Stimulated activated CD4-positive, alpha-beta T cell treated with anti-CD3 and anti-CD28 coated beads, Interleukin-2, amount 100 ng/mL, for 4 hours (primary cell): Measurements from ENCODE around the gene RBMXL3.
"Not testable (repeated sequence)": the region's sequence is repeated elsewhere in the genome, so short reads cannot be mapped to it uniquely, and the experiment has no call there.

Source experiments
- DNase-seq: peaks from one replicate; pipeline ENCODE4 v3.0.0-alpha.2; 2020; ENCODE audit warnings: low read depth

The RBMXL3 gene

DNA sequence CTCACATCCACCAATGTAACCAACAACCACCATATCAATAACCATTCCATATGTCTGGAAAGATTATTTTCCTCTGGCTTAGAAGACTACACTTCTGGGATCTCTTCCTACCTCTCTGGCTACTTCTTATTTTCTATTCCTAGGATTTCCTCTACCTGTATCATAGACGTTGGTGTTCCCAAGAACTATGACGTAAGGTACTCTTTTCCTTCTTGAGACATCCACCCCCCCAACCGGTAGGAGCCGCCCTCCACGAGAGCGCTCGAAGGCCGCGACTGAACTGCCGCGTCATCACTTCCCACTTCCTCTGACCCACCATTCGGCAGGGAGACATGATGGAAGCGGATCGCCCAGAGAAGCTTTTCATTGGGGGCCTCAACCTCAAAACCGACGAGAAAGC is at the start of gene RBMXL3:
TSS of gene RBMXL3 (plus strand) at position 301 of the 400 bp plus-strand sequence. CDS start at position 333, 32 bp downstream.
- DNase-seq = no peak

DNA sequence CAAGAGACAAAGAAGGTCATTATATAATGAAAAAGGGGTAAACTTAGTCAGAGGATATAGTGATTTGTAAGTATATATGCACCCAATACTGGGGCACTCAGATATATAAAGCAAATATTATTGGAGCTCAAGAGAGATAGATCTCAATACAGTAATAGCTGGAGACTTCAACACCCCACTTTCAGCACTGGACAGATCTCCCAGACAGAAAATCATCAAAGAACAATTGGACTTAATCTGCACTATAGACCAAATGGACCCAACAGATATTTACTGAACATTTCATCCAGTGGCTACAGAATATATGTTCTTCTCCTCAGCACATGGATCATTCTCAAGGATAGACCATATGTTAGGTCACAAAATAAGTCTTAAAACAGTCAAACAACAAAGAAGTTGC is 47.2 kb upstream of the RBMXL3 start:
- DNase-seq = no peak

DNA sequence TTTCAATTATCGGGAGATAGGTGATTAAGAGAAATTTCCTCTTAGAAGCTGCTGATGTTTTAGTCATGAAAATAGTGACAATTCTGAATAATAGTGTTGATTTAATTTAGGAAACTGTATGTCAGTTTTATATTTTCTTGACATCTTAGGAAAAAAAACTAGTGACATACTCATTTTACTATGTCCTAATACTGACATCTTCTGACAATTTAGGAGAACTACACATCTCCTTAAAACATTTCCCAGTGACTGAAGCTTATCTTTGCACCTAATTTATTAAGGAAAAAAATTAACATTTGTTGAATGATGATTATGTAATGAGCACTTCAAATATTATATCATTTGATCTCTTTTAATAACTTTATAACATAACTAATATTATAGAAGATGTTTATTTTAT is 42.0 kb upstream of the RBMXL3 start:
- DNase-seq = no peak

DNA sequence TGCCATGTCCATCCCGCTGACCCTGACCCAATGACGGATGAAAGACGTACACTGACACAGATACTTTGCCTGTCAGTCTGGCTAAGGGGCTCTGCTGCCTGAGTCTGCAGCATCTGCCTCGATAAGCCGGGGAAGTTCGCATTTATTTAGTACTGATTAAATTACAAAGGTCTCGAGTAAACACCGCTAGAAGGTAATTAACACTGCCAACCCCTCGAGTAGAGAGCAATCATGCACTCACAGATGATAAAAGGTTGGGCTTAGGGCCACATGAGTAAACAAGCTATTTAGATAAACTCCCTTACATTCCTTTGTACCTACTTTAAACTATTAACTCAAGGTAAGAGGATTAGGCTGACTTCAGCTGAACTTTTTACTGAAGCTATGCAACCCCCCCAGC is 16.0 kb upstream of the RBMXL3 start:
- DNase-seq = no peak

DNA sequence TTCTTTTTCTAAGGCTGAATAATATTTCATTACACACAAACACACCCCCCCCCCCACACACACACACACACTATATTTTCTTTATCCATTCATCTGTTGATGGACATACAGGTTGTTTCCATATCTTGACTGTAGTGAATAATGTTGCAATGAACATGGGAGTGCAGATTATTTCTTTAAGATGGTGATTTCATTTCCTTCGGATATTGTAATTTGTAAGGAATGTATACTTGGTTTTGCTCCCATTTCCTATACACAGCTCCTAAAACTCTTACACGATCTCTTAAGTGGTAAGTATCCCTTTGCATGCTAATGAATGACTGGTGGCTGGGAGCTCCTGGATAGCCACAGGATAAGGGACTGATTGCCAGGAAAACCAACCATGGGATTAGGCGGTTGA is 14.7 kb upstream of the RBMXL3 start:
- DNase-seq = no peak

DNA sequence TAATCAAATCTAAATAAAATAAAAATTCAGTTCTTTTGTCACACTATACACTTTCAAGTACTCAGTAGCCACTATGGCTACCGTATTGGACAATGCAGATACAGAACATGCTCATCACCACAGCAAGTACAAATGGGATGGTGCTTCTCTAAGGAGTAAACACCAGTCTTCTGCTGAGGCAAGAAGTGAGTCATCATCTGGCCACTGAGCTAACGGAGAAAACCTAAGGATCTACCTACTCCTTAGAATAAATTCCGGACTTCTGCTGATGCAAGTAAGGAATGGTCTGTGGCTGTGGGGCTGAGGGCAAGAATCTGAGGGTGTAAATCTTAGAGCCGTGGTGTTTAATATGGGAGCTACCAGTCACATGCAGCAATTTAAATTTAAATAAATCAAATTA is 11.3 kb upstream of the RBMXL3 start:
- no peak for DNase-seq

DNA sequence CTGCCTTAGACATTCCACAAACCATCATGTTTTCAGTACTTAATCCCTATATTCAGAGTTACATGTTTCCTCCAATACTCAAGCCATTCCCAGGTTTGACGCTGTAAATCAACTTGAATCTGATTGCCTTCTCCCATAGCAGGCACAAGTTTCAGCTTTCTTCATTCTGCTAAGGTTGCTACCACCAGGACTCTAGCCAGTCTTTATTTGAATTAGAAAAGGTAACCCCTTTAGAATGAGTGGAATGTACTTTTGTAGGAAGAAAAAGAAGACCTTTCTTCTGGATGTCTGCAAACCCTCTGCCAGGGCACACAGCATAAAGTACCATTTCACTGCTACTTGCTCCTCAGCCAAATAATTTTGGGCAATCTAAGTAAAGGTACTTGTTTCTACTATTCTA is 10.7 kb upstream of the RBMXL3 start:
- no peak for DNase-seq

DNA sequence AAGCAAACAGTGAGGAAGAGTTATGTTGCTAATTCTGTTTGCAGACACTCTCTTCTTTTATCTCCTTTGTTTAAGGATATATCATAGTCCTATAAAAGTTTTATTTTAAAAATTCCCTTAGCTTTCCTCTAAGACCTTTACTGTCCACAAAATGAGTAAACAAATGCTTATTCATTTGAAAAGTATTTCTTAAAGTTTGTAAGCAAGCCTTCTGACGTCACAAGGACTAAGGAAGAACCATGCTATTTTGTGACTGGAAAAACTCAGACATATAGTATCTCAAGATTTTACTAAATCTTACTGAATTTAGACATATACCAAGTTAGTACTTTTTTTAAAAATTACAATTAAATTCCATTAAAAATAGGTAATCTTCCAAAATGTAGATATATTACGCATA is 5.2 kb upstream of the RBMXL3 start:
- DNase-seq = no peak

DNA sequence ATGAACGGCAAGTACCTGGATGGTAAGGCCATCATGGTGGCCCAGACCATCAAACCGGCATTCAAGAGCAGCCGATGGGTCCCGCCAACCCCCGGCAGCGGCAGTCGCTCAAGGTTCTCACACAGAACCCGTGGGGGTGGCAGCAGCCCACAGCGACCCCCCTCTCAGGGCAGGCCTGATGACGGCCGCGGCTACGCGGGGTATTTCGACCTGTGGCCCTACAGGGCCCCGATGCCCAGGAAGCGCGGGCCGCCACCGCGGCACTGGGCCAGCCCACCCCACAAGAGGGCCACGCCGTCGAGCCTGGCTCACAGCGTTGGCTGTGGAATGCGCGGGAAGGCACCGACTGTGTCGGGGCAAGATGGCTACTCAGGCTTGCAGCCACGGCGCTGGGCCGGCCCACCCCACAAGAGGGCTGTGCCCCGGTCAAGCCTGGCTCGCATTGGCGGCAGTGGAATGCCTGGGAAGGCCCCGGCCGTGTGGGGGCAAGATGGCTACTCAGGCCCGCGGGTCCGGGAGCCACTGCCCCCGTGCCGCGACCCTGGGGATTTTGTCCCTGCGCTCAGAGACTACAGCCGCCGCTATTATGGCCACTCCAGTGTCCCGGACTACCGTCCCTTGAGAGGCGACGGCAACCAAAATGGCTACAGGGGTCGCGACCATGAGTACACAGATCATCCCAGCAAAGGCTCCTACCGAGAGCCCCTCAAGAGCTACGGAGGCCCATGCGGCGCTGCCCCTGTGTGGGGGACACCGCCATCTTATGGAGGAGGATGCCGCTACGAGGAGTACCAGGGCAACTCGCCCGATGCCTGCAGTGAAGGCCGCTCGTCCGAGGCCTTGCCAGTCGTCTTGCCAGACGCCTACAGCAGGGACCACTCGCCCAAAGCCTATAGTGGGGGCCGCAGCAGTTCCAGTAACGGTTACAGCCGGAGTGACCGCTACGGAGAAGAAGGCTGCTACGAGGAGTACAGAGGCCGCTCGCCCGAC is 731 bp downstream of the RBMXL3 start:
- no peak for DNase-seq

DNA sequence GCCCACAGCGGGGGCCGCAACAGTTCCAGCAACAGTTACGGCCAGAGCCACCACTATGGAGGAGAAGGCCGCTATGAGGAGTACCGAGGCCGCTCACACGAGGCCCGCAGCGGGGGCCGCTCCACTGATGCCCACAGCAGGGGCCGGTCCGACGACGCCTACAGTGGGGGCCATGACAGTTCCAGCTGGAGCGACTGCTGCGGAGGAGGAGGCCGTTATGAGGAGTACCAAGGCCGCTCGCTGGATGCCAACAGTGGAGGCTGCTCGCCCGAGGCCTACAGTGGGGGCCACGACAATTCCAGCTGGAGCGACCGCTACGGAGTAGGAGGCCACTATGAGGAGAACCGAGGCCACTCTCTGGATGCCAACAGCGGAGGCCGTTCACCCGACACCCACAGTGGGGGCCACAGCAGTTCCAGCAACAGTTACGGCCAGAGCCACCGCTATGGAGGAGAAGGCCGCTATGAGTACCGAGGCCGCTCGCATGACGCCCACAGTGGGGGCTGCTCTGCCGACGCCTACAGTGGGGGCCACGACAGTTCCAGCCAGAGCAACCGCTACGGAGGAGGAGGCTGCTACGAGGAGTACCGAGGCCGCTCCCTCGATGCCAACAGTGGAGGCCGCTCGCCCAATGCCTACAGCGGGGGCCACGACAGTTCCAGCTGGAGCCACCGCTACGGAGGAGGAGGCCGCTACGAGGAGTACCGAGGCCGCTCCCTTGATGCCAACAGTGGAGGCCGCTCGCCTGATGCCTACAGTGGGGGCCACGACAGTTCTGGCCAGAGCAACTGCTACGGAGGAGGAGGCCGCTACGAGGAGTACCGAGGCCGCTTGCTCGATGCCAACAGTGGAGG is 1.7 kb downstream of the RBMXL3 start:
- DNase-seq = no peak

DNA sequence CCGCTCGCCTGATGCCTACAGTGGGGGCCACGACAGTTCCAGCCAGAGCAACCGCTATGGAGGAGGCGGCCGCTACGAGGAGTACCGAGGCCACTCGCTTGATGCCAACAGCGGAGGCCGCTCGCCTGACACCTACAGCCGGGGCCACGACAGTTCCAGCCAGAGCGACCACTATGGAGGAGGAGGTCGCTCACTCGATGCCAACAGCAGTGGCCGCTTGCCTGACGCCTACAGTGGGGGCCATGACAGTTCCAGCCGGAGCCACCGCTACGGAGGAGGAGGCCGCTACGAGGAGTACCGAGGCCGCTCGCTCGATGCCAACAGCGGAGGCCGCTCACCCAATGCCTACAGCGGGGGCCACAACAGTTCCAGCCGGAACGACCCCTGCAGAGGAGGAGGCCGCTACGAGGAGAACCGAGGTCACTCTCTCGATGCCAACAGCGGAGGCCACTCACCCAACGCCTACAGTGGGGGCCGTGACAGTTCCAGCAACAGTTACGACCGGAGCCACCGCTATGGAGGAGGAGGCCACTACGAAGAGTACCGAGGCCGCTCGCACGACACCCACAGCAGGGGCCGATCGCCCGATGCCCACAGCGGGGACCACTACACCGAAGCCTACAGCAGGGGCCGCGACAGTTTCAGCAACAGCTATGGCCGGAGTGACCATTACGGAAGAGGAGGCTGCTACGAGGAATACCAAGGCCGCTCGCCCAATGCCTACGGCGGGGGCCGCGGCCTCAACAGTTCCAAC is 2.5 kb downstream of the RBMXL3 start:
- no peak for DNase-seq

DNA sequence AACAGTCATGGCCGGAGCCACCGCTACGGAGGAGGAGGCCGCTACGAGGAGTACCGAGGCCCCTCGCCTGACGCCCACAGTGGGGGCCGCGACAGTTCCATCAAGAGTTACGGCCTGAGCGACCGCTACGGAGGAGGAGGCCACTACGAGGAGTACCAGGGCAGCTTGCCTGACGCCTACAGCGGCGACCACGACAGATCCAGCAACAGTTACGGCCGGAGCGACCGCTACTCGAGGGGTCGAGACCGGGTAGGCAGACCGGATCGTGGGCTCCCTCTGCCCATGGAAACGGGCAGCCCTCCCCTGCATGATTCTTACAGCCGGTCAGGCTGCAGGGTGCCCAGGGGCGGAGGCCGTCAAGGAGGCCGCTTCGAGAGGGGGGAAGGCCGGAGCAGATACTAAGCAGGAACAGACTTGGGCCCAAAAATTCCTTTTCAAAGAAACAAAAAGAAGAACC is 3.1 kb downstream of the RBMXL3 start:
- no peak for DNase-seq

DNA sequence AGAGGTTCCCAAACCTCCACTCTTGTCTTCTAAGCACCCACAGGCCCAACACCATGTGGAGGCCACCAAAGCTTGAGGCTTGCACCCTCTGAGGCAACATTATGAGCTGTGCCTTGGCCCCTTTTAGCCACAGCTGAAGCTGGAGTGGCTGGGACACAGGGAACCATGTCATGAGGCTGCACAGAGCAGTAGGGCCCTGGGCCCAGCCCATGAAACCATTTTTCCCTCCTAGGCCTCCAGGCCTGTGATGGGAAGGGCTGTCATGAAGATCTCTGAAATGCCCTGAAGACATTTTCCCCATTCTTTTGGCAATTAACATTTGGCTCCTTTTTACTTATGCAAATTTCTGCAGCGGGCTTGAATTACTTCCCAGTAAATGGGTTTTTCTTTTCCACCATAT is 14.8 kb downstream of the RBMXL3 start:
- DNase-seq = no peak

DNA sequence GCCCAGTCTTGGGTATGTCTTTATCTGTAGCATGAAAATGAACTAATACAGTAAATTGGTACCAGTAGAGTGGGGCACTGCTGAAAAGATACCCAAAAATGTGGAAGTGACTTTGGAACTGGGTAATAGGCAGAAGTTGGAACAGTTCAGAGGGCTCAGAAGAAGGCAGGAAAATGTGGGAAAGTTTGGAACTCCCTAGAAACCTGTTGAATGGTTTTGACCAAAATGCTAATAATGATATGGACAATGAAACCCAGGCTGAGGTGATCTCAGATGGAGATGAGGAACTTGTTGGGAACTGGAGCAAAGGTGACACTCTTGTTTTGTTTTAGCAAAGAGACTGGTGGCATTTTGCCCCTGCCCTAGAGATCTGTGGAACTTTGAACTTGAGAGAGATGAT is 20.3 kb downstream of the RBMXL3 start:
- not testable (repeated sequence) for DNase-seq

DNA sequence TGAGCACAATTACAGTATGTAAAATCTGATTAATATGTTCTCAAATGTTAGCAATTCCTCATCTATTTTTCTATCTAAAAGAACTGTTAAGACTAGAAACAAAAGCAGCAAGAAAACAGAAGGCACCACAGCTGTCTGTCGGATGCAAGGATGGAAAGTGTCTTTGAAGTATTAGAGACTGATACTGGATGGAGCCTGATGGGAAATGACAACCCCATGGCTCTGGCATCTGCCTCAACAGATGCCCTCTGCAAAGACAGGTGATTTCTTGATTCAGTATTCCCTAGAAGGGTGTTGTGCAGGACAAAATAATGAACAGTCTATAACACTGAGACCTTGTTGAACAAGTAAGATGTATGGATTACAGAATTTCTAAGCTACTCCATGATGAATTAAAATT is 24.9 kb downstream of the RBMXL3 start:
- DNase-seq = no peak

DNA sequence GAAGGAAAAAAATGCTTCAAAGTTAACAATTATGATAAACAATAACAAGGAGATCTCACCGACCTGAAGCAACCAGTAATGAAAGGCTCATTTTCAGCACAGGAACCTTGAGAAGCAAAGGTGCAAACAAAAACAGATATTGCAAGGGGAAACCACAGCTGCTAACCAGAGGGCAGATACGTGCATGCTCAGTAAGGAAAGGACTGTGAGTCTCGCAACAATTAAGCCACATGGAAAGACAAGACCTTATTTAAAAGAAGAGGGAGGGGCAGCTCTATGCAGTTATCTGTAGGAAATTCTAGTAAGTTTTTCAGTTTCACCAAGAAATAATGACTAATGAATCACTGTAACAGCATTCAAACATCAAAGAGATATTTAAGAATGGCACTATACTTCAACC is 25.4 kb downstream of the RBMXL3 start:
- no peak for DNase-seq

DNA sequence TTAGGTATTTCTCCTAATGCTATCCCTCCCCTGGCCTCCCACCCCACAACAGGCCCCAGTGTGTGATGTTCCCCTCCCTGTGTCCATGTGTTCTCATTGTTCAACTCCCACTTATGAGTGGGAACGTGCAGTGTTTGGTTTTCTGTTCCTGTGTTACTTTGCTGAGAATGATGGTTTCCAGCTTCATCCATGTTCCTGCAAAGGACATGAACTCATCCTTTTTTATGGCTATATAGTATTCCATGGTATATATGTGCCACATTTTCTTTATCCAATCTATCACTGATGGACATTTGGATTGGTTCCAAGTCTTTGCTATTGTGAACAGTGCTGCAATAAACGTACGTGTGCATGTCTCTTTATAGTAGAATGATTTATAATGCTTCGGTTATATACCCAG is 28.1 kb downstream of the RBMXL3 start:
- DNase-seq = not testable (repeated sequence)

DNA sequence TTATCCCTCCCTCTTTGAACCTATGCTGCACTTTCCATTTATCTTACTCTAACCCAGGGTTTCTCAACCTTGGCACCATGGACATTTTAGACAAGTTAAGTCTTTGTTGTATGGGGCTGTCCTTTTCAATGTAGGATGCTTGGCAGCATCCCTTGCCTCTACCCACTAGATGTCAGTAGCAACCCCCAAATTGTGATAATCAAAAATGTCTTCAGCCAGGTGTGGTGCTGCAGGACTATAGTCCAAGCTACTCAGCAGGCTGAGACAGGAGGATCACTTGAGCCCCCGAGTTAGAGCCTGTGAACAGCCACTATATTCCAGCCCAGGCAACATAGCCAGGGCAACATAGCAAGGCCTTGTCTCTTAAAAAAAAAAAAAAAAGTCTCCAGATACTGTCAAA is 37.7 kb downstream of the RBMXL3 start:
- no peak for DNase-seq

DNA sequence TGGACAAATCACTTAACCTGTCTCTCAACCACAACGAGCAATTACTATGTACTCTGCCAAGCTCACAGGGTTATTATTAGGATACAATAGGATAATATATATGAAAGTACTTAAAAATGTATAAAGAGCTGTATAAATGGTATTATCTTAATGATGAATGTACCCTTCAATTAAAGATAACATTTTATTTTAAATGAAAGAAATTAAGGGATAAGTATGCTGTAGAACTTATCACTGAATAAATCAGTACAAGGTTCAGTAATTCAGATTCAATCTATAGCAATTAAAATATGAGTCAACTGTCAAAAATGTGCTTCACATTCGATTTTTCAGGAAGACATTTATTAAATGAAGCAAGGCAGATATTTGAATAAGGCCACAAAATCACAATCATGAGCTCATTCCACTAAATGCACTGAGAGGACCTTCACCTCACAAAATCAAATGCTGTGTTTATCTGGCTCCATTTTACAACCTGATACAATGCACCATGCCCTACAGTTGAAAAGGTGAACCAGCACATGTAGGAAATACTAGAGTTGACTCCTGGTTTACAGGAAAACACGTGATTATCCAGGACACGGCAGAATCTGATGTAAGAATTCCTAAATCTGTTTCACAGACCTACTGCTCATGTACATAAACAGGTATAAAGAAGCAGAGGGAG is 40.3 kb downstream of the RBMXL3 start:
- DNase-seq = no peak

DNA sequence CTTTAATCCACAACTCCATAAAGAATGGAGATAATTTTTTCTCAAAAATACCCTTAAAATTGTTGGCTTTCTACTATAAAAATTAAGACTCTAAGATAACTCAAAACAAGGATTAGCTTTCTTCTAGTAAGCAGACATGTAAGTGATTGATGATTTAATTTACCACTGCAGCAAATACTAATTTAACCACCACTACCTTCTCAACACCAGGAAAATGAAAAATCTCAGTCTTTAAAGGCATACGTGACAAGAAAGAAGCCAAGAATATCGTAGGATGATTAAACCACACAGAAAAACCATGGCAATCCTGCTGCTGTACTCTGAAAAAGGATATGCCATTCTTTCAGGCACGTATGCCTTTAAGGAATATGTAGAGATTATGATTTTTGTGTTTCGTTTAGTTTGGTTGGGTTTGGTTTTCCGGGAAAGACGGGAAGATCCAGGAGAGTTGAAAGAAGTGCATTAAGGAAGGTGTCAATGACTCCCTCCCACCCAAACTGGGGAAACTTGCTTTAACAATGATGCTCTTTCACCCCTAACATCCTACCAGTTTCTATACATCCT is 43.8 kb downstream of the RBMXL3 start:
- DNase-seq = no peak
